GM12865 (cell line): ENCODE results near the gene GNAS.

Experiments
- DNase-seq: peaks from one replicate; pipeline ENCODE4 v3.0.0; 2010; ENCODE audit warnings: low read depth
- H3K4me3 ChIP-seq: 2 replicates; pipeline ENCODE4 v1.5.1; 2011; ENCODE audit warnings: mild to moderate bottlenecking, low read depth, low read length, control low read depth
- CTCF ChIP-seq: IDR thresholded peaks from 2 replicates; pipeline ENCODE4 v1.5.1; 2011; ENCODE audit warnings: low read length, control low read depth, low read depth, inconsistent platforms; ENCODE audit not compliant: insufficient read depth; ENCODE audit errors: missing control alignments

Gene GNAS

GRCh38 chr20:58959652-58960051 is 107.1 kb downstream of the GNAS start:
- DNase-seq = no peak
- no peak for TF ChIP-seq CTCF

More at GRCh38 chr20:58959652-58960051, 107.1 kb downstream of the GNAS start:
- H3K4me3 ChIP-seq = no peak overlapping the region
